Urinary bladder (tissue), 2 donors: ENCODE results near the gene GTF3C1. TPM values are rescaled to one million over a fixed set of nuclear protein-coding genes. Genes with fewer than 3 reads are reported as not detected.

ENCODE experiments used
- polyA plus RNA-seq: library from polyadenylated mRNA; stranded (reverse); fragments of 200-250 nt; gene quantifications from one replicate; pipeline ENCODE4 v1.2.3, GENCODE V29; 2013
- total RNA-seq: library from RNA; depleted of rRNA; stranded (reverse); fragments of >200 nt; gene quantifications from one replicate; pipeline ENCODE4 v1.2.3, GENCODE V29; 2014
- donor health status: healthy.

GTF3C1 gene
- total and polyA plus RNA-seq, 2 donors: 43.4 to 55.5 TPM

Other genes with a start within 250 kb of the GTF3C1 start
- gene IL4R, start 235.9 kb downstream of the GTF3C1 start, total RNA-seq: 26.2 TPM
- 75.2 TPM for gene IL4R, start 235.9 kb downstream of the GTF3C1 start, polyA plus RNA-seq
- 0.53 TPM for gene IL21R, start 147.7 kb downstream of the GTF3C1 start, total RNA-seq
- 0.27 TPM for gene IL21R, start 147.7 kb downstream of the GTF3C1 start, polyA plus RNA-seq
- 15.2 TPM for gene KATNIP, start 231 bp upstream of the GTF3C1 start, total RNA-seq
- 9.4 TPM for gene KATNIP, start 231 bp upstream of the GTF3C1 start, polyA plus RNA-seq